ENCODE measurements around the gene MEIS3.

The MEIS3 gene

DNA sequence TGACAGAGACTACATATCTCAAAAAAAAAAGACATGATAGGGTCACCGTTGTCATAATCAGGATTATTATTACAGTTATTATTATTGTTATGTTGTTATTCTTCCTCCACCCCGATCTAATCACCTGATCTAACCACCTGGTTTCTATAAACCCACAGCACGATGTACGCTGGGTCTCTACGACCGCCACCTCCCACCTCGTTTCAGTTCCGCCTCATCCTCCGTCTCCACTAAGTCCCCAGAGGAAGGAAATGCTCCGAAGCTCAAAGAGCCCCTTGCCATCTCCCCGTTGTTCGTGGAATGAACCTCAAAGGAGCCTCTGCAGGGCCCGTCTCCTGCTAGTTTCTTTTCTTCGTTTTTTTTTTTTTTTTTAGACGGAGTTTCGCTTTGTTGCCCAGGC is 15.9 kb upstream of the MEIS3 start:
- DNase-seq = peak in 2 of 5 experiments; percentile 15 to 90

DNA sequence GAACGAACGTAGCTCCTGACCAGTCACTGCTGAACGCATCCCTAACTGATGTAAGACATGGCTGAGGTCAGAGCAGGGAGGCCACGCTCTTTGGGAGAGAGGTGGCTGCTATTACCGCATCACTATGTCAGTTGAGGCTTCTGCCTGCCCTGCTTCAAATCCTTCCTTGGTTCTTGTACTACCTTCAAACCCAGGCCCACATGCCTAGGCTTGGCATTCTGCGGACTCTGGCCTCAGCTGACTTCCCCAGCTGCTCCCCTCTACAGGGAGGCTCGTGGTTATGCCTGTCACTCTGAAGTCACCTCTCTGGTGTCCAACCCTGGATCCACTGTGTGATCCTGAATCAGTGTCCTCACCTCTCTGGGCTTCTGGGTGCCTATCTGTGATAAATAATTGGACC is 14.8 kb upstream of the MEIS3 start:
- DNase-seq = no peak

DNA sequence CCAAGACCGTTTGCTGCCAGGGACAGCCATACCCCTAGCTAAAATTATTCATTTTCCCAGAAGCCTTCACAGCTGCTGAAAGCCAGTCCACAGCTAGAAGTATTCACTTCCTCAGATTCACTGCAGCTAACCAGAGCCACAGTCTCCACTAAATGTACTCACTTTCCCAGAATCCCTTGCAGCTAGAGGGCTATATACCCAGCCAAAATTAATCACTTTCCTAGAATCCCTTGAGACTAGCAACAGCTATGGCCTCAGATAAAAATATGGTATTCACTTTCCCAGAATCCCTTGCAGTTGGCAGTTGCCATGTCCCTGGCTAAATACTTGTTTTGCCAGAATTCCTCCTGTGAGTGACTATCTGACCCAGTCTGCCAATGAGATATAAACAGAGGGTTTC is 13.8 kb upstream of the MEIS3 start:
- DNase-seq = no peak

DNA sequence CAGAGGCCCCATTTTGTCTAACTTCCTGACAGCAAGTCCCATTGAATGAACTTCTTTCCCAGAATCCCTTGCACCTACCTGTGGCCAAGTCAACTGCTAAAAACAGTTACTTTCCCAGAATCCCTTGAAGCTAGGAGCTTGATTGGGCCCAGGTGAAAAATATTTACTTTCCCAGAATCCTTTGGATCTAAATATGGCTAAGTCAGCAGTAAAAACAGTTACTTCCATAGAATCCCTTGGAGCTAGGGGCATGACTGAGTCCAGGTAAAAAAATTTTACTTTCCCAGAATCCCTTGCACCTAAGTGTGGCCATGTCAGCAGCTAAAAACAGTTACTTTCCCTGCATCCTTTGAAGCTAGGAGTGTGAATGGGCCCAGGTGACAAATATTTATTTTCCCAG is 13.2 kb upstream of the MEIS3 start:
- no peak for DNase-seq

DNA sequence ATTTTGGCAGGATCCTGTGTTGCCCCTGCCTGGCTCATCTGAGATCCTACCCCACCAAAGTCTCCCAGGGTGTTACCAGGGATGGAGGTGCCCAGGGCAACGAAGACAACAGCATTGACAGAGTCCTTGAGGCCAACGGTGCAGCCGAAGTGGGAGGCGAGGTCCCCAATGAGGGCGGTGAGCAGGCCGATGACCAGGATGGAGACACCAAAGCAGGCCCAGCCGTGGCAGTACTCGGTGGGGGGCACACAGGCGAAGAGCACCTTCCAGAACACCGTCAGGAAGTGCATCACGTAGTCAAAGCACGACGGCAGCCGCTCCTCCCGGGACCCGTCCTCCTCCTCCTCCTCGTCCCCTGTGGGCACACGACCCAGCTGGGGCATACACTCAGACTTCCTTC is 12.8 kb upstream of the MEIS3 start:
- no peak for DNase-seq

DNA sequence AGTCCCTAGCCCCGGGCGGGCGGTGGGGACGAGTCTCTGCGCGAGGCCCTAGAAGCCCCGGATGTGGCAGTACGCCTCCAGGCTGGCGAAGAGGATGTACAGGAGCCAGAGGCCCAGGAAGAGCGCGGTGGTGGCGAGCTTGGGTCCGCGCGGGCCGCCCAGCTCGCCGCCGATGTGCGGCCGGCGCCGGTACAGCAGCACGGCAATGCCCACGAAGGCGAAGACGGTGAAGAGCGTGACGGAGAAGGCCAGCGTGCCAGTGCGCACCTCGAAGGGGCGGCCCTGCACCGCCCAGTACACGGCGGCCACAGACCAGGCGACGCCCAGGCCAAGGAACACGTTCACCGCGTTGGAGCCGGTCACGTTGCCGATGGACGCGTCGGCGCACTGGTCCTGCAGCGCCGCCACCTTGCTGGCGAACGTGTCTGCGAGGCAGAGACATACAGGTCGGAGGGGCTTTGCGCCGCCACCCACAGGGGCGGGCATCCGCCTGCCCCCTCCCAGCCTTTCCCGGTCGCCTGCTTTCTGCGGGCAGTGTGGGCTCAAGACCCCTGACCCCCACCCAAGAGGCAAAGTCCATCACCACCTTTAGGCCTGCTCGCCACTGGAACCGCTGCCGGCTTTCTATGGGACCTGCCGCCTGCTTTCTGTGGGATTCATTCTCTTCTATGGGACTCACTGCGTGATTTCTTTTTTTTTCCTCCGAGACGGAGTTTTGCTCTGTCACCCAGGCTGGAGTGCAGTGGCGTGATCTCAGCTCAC is 10.9 kb upstream of the MEIS3 start:
- peak in 1 of 5 experiments; percentile 54 for DNase-seq

DNA sequence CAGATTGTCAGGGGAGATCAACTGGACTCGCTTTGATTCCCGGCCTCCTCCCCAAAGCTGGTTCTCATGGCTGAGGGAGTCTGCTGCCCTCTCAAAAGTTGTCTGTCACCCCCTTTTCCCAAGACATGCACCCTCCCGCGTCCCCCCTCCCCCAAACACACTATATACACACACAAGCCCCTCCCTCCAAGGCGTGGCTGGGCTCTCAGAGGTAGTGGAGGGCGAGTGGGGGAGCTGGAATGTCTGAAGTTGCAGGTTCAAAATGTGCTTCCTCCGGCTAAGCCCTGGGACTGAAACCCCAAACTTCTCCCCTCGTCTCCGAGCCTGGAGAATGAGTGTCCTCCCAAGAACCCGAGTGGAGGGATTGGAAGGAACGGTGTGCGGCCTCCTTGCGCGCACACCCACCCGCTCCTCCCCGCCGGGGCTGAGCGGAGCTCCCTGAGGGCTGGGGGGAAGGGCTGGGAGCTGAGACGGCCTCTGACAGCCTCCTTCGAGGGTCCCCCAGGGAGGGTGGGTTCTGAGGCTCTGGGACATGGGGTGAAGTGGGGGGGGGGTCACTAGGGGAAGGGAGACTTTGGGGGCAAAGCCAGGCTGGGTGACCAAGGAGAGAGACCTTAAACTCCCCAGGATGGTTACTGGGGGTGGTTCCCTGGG is 9.9 kb upstream of the MEIS3 start:
- DNase-seq = no peak

DNA sequence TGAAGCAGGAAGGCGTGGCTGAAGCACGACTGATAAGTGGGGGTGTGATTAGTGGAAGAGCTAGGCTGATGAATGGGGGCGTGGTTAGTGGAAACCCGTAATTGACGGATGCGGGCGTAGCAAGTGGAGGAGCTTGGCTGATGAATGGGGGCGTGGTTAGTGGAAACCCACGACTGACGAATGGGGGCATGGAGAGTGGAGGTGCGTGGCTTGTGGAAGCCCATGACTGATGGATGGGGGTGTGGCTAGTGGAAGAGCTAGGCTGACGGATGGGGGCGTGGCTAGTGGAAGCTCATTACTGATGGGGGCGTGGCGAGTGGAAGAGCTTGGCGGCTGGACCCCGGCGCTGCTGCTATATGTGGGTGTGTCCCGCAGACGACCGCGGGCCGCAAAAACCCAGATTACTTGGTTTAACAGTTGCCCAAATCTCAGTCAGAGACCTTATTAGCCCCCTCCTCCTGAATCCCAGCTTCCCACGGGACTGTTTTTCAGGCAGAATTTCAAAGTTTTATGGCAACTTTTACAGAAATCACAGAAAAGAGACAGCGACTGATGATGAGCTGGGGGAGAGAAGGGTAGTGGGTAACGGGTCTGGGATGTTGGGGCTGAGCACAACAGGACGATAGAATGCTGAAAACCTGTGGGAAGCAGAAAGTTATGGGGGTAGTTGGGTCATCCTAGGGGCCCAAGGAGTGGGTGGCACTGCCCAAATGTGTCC is 9.0 kb upstream of the MEIS3 start:
- DNase-seq = peak; percentile 62 to 94 (median 72)

DNA sequence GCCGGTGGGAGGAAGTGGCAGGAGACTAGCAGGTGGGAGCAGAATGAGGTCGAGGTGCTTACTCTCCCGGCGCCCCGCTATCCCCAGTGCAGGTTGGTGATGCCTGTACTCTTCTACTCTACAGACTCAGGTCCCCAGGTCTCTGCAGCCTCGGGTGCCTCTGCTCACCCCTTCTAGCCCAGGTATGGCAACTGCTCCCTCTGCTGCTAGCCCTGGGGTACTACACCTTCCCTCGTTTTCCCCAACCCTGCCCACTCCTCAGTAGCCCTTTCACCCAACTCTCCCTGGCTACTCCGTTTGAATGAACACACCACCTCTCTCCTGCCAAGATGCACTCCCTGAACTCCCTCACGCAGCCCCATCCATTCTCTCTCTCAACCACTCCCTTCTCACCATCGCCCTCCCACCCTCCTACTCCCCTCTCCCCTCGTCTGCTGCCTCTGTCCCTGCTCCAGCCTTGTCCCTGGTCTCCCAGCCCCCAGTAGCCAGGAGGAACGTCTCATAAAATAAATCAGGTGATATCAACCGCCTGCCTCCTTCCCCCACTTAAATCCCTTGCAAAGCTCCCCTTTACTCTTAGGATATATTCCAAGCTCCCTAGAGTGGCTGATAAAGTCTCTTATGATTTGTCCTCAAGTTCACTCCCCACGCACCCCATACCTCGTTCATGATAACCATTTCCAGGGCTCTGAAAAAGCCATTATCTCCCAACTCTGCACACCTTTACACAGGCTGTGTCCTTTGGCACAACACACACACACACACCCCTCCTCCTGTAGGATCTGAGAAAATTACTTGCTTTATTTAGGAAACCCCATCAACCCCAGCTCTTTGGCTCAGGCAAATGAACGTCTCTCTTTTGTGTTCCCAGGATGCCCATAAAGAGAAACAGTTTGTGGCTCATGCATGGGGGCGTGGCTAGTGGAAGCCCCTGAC is 8.2 kb upstream of the MEIS3 start:
- peak in 4 of 5 experiments; percentile 27 to 64 (median 58) for DNase-seq

DNA sequence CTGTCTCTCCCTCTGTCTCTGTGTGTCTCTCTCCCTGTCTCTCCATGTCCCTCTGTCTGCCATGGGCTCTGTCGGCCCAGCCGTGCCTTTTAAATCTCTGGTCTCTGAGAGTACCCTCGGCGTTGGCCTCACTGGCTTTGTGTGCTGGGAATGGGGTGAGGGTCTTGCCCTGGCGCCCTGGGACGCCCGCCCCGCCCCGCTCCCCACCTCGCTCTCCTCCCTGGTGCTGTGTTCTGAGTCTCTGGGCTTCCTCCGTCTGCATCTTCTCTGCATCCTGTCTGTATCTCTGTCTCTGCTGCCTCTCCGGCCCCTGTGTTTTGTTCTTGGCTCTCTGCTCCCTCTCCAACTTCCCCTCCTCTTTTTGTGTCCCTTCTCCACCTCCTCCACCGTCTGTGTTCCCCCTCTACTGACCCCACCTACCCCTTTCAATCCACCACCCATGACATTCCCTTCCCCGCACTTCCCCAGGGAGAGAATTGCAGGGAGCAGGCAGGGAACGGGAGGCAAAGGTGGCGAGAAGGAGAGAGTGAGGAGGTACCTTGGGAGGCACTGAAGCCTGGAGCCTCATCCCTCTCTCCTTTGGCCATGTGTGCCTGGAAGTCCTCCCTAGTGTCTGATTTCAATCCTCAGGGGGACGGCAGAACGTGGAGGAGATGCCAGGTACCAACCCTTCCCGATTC is 4.0 kb upstream of the MEIS3 start:
- no peak for DNase-seq

DNA sequence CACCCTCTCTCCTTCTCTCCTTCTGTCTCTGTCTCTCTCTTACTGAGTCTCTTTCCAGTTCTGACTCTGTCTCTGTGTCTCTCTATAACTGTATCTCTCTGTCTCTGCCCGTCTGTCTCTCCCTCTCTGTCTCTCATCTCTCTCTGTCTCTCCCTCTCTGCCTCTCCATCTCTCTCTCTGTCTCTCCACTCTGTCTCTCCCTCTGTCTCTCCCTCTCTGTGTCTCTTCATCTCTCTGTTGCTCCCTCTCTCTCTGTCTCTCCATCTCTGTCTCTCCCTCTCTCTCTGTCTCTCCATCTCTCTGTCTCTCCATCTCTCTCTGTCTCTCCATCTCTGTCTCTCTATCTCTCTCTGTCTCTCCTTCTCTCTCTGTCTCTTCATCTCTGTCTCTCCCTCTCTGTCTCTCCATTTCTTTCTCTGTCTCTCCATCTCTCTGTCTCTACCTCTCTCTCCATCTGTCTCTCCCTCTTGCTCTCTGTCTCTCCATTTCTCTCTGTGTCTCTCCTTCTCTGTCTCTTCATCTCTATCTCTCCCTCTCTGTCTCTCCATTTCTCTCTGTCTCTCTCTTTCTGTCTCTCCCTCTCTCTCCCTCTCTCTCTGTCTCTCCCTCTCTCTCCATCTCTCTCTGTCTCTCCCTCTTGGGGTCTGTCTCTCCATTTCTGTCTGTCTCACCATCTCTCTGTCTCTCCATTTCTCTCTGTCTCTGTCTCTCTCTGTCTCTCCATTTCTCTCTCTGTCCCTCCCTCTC is 3.3 kb upstream of the MEIS3 start:
- no peak for DNase-seq

DNA sequence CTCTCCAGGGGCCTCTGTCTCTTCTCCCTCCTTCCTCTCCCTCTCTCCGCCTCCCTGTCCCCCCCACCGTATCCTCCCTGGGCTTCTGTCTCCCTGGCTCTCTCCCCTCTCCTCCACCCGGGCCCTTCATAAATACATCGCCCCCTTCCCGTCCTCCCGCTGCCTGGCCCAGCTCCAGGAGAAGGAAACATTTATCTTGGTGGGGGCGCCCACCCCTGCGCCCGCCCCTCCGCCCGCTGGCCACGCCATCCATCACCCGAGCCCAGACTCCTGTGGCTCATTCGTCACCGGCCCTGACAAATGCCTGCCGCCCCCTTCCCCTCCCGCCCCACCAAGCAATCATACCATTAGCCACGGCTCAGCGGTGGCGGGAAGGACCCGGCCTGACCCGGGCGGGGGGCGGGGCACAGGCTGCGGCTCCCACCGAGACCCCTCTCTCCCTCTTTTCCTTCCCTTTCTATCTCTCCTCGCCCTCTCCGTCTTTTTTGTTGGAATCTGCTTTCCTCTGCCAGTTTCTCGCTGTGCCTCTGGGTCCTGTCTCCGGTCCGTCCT is 2.6 kb upstream of the MEIS3 start:
- no peak for DNase-seq

DNA sequence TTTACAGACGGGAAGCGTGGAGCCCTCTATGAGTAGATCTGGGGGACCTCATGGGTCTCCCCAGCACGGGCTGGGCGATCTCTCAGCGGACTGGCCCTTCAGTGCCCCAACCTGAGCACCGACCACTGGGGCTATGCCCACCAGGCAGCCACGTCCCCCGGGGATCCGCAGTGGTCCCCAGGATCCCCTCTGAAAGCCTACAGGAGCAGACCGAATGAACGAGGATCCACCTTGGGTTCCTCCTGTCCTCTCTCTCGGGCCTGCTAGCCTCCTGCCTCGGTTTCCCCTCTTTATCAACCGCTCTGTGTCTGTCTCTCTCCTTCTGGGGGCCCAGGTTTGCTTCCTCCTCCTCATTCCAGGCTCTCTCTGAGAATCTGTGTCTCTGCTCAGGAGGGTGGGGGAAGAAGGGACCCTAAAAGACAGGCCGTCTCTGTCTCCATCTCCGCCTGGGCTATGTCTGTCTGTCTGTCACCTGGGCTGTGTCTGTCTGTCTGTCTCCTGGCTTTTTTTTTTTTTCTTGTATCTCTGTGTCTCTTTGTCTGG is 2.0 kb upstream of the MEIS3 start:
- DNase-seq = no peak

DNA sequence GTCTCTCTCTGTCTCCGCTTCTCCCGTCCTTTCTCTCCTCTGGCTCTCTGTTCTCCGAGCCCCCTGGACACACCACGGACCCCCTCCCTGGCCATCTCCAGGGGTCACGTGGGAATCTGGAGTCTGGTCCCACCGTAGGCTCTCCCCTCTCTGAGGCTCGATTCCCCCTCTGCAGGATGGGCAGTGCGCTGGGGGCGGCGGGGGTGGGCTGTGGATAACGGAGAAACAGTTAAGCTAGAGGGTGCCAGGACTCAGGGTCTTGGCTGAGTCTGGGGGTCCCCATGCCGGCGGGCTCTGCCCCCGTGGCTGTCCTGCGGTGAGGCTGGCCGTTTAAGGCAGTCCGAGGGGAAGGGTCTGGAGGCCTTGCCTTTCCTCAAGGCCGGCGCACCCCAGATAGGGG is 462 bp upstream of the MEIS3 start:
- no peak for DNase-seq

DNA sequence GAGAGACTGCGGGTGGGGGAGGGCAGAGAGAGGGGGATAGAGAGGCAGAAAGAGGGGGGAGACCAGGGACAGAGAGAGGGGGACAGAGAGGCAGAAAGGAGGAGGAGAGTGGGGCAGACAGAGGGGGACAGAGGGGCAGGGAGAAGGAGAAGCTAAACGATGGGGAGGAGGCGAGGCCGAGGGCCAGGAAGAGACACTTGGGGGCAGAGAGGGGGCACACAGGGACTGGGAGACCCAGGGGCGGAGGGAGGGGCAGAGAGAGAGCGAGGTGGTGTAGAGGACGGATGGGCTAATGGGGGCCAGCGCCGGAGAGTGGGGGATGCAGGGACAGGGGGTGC is 666 bp downstream of the MEIS3 start:
- no peak for DNase-seq

DNA sequence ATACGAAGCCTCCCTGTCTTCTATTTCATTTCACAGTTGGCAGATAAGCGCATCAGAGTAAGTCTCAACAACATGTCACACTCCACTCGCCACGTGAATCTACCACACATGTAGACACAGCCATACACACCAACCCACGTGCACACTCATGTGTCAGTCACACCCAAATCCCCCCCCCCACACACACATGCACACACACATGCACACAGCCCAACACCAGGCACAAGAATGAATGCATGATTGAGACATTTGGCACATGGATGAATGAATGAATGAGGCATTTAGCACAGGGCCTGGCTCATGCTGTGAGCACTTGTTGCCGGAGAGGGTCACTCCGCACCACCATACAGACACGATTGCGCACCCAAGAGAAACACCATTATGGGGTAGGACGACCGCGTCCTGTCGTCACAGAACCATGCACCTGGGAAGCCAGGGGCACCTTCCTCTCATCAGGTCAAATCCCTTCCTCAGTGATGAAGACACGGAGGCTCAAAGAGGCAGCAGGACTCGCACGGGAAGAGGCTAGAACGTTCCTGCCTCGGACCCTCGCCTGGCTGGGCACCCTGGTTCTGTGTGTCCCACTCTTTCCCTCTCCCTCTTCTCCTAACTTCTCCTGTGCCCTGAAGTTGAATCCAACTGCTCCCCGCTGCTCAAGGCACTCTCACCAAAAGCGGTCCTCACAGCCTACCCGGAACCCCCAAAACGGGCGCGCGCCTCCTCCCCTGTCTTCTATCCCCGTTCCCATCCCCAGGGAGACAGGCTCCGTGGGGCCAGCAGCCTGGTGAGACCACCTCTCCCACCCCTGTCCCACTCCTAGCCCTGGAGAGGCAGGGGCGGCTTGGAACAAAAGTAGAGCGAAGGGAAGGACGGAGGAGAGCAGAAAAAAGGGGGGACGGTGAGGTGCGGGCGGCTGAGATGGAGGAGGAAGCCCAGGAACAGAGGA is 1.3 kb downstream of the MEIS3 start:
- no peak for DNase-seq

DNA sequence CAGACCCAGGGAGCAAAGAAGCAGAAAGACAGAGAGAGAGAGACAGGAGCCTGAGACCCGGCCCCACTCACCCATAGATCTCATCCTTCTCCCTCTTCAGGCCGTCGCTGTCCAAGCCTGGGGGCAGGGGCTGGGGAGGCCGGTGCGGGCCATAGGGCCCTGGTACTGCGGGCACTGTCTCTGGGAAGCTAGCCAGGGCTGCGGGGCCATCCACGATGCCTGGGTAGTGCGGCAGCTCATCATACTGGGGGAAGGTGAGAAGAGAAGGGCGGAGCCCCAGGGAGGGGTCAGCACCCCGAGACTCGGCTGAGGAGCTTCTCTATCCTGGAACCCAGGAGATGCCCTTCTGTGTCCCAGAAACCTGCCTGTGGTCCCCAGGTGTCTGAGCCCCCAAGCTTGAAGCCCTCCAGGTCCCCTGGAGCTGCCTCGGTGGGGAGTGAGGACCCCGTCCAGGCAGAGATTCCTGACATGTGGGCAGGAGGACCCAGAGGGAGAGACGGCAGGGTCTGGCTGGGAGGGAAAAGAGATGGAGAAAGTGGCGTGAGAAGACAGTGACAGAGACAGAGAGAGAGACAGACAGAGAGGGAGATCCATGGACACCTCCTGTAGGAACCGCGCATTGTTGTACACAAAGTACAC is 2.1 kb downstream of the MEIS3 start:
- DNase-seq = no peak

DNA sequence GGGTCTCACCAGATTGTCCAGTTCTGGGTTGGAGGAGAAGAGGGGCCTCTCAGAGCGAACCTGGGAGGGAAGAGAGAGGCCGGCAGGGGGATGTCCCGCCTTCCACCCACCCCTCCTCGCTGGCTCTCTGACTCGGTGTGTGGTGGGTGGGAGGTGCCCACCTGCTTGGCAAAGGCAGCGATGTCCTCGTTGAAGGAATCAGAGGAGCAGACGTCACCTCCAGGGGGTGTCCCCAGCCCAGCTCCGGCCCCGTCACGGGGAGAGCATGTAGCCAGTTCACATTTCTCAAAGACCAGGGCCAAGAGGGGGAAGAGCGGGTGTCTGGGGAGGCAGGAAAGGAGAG is 2.7 kb downstream of the MEIS3 start:
- DNase-seq = no peak

DNA sequence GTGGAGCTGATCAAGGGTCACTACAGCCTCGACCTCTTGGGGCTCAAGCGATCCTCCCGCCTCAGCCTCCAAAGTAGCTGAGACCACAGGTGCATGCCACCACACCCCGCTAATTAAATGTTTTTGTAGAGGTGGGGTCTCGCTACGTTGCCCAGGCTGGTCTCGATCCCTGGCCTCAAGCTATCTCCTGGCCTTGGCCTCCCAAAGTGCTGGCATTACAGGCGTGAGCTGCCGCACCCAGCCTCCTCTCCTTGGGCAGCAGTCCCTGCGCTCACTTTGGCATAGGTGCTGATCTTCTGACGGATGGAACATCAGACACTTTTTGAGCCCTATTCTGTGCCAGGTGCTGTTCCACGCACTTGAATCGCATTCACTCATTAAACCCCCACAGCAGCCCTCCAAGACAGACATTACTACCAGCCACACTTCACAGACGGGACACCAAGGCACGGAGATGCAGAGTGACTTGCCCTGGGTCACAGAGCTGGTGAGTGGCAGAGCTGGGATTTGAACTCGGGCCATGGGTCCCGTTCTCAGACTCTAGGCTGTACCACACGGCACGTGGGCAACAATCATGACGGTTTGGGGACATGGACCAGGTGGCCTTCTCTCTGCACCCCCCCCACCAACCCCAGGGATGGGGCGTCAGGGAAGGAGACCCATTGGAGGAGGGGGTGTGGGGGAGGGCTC is 3.2 kb downstream of the MEIS3 start:
- DNase-seq = no peak

Data from T-helper 2 cell (primary cell).